ENCODE data around the gene VCAN.

Gene VCAN

GRCh38 chr5:83440826-83441225 is 30.7 kb upstream of the VCAN start:
- Histone ChIP-seq H3K79me2 (ENCODE audit: control insufficient read depth, low read length) (no peaks in the 10 kb centered on the region), H3K9me3 (ENCODE audit: control insufficient read depth, insufficient read depth, low read length) (no peaks in the 10 kb centered on the region), H4K20me1 (ENCODE audit: control insufficient read depth, insufficient read depth, low read depth, low read length) (no peaks in the 10 kb centered on the region), H3K27me3 (ENCODE audit: control insufficient read depth, low read length) (no peaks in the 10 kb centered on the region), H3K4me2 (ENCODE audit: low read length) (no peak overlapping the region), H3K36me3 (ENCODE audit: control insufficient read depth, low read length) (no peaks in the 10 kb centered on the region), H3K4me3 (ENCODE audit: low read length) (no peak overlapping the region), H3F3A (ENCODE audit: control insufficient read depth, insufficient read depth) (no peaks in the 10 kb centered on the region), H3K4me1 (ENCODE audit: control insufficient read depth, low read length) (no peaks in the 10 kb centered on the region), H3K27ac (ENCODE audit: low read depth, low read length) (no peak overlapping the region), H3K9me2 (replicated peaks; ENCODE audit: control insufficient read depth, low read length) (no peaks in the 10 kb centered on the region)
- TF ChIP-seq EZH2phosphoT487 (IDR thresholded peaks at IDR 0.05; ENCODE audit: borderline replicate concordance, low read length) (no peak), CTCF (IDR thresholded peaks at IDR 0.05; ENCODE audit: low read depth, low read length, poor library complexity, severe bottlenecking) (no peak)

GRCh38 chr5:83441747-83442146 is 29.8 kb upstream of the VCAN start:
- Histone ChIP-seq H3K4me1 (ENCODE audit: control insufficient read depth, low read length) (no peaks in the 10 kb centered on the region), H3K4me3 (ENCODE audit: low read length) (no peak overlapping the region), H3F3A (ENCODE audit: control insufficient read depth, insufficient read depth) (no peaks in the 10 kb centered on the region), H3K79me2 (ENCODE audit: control insufficient read depth, low read length) (no peaks in the 10 kb centered on the region), H3K9me3 (ENCODE audit: control insufficient read depth, insufficient read depth, low read length) (no peaks in the 10 kb centered on the region), H3K27ac (ENCODE audit: low read depth, low read length) (no peak overlapping the region), H3K9me2 (replicated peaks; ENCODE audit: control insufficient read depth, low read length) (no peaks in the 10 kb centered on the region), H3K36me3 (ENCODE audit: control insufficient read depth, low read length) (no peaks in the 10 kb centered on the region), H3K4me2 (ENCODE audit: low read length) (no peak overlapping the region), H4K20me1 (ENCODE audit: control insufficient read depth, insufficient read depth, low read depth, low read length) (no peaks in the 10 kb centered on the region), H3K27me3 (ENCODE audit: control insufficient read depth, low read length) (no peaks in the 10 kb centered on the region)
- no peak for TF ChIP-seq EZH2phosphoT487 (IDR thresholded peaks at IDR 0.05; ENCODE audit: borderline replicate concordance, low read length)
- no peak for TF ChIP-seq CTCF (IDR thresholded peaks at IDR 0.05; ENCODE audit: low read depth, low read length, poor library complexity, severe bottlenecking)

GRCh38 chr5:83443534-83443933 is 28.0 kb upstream of the VCAN start:
- Histone ChIP-seq H3K4me1 (ENCODE audit: control insufficient read depth, low read length) (no peaks in the 10 kb centered on the region), H3K4me2 (ENCODE audit: low read length) (no peak overlapping the region), H4K20me1 (ENCODE audit: control insufficient read depth, insufficient read depth, low read depth, low read length) (no peaks in the 10 kb centered on the region), H3K4me3 (ENCODE audit: low read length) (no peak overlapping the region), H3K27me3 (ENCODE audit: control insufficient read depth, low read length) (no peaks in the 10 kb centered on the region), H3K27ac (ENCODE audit: low read depth, low read length) (no peak overlapping the region), H3K9me3 (ENCODE audit: control insufficient read depth, insufficient read depth, low read length) (no peaks in the 10 kb centered on the region), H3K36me3 (ENCODE audit: control insufficient read depth, low read length) (no peaks in the 10 kb centered on the region), H3K79me2 (ENCODE audit: control insufficient read depth, low read length) (no peaks in the 10 kb centered on the region), H3K9me2 (replicated peaks; ENCODE audit: control insufficient read depth, low read length) (no peaks in the 10 kb centered on the region), H3F3A (ENCODE audit: control insufficient read depth, insufficient read depth) (no peaks in the 10 kb centered on the region)
- no peak for TF ChIP-seq EZH2phosphoT487 (IDR thresholded peaks at IDR 0.05; ENCODE audit: borderline replicate concordance, low read length)
- TF ChIP-seq CTCF (IDR thresholded peaks at IDR 0.05; ENCODE audit: low read depth, low read length, poor library complexity, severe bottlenecking): no peak

- Histone ChIP-seq H3K36me3 (ENCODE audit: control insufficient read depth, low read length) (no peaks in the 10 kb centered on the region), H4K20me1 (ENCODE audit: control insufficient read depth, insufficient read depth, low read depth, low read length) (no peaks in the 10 kb centered on the region), H3K27me3 (ENCODE audit: control insufficient read depth, low read length) (no peaks in the 10 kb centered on the region), H3K27ac (ENCODE audit: low read depth, low read length) (no peak overlapping the region), H3K4me1 (ENCODE audit: control insufficient read depth, low read length) (no peaks in the 10 kb centered on the region), H3F3A (ENCODE audit: control insufficient read depth, insufficient read depth) (no peaks in the 10 kb centered on the region), H3K4me3 (ENCODE audit: low read length) (no peak overlapping the region), H3K4me2 (ENCODE audit: low read length) (no peak overlapping the region), H3K9me3 (ENCODE audit: control insufficient read depth, insufficient read depth, low read length) (no peaks in the 10 kb centered on the region), H3K79me2 (ENCODE audit: control insufficient read depth, low read length) (no peaks in the 10 kb centered on the region), H3K9me2 (replicated peaks; ENCODE audit: control insufficient read depth, low read length) (no peaks in the 10 kb centered on the region)
- TF ChIP-seq CTCF (IDR thresholded peaks at IDR 0.05; ENCODE audit: low read depth, low read length, poor library complexity, severe bottlenecking) (no peak), EZH2phosphoT487 (IDR thresholded peaks at IDR 0.05; ENCODE audit: borderline replicate concordance, low read length) (no peak)
These were observed 27.1 kb upstream of the VCAN start for GRCh38 chr5:83444445-83444844.
